ENCODE data around the gene MUC22.
A peak's percentile ranks its signal among the peaks of the same experiment; 100 is the strongest.

GRCh38 chr6:31070711-31071197 is 60.5 kb downstream of the MUC22 start:
- TF ChIP-seq, protein P1, sequence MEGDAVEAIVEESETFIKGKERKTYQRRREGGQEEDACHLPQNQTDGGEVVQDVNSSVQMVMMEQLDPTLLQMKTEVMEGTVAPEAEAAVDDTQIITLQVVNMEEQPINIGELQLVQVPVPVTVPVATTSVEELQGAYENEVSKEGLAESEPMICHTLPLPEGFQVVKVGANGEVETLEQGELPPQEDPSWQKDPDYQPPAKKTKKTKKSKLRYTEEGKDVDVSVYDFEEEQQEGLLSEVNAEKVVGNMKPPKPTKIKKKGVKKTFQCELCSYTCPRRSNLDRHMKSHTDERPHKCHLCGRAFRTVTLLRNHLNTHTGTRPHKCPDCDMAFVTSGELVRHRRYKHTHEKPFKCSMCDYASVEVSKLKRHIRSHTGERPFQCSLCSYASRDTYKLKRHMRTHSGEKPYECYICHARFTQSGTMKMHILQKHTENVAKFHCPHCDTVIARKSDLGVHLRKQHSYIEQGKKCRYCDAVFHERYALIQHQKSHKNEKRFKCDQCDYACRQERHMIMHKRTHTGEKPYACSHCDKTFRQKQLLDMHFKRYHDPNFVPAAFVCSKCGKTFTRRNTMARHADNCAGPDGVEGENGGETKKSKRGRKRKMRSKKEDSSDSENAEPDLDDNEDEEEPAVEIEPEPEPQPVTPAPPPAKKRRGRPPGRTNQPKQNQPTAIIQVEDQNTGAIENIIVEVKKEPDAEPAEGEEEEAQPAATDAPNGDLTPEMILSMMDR (IDR thresholded peaks at IDR 0.05 in 4 of 5, conservative IDR thresholded peaks at IDR 0.05 in 1 of 5): peak in 3 of 5 experiments; percentile 7 to 44 (median 38)
- no peak for TF ChIP-seq POLR2A (IDR thresholded peaks at IDR 0.05)

All from gastrocnemius medialis (tissue), 4 donors.